Stimulated activated memory B cell treated with anti-CD40 and anti-IgM and Interleukin-4, amounts not matched to agents 10 μg/mL and 1 μg/mL and 100 μg/mL, for 72 hours (primary cell): ENCODE data around the gene MUTYH.

Source experiments
- ATAC-seq: fragments of 150-1000 bp; cut with Tn5 transposase; 2 replicates; pipeline ENCODE4 v1.10.0; 2021
- H3K27ac Mint-ChIP-seq: one replicate; pipeline ENCODE4 v1.8.0; 2022; ENCODE audit warnings: mild to moderate bottlenecking, mixed read lengths
- H3K27me3 Mint-ChIP-seq: one replicate; pipeline ENCODE4 v1.8.0; 2022; ENCODE audit warnings: mixed read lengths
- H3K36me3 Mint-ChIP-seq: one replicate; pipeline ENCODE4 v1.8.0; 2022; ENCODE audit warnings: mixed read lengths
- H3K4me1 Mint-ChIP-seq: one replicate; pipeline ENCODE4 v1.8.0; 2022; ENCODE audit warnings: mixed read lengths
- H3K4me3 Mint-ChIP-seq: one replicate; pipeline ENCODE4 v1.8.0; 2022; ENCODE audit warnings: mild to moderate bottlenecking, moderate library complexity, mixed read lengths
- H3K9me3 Mint-ChIP-seq: one replicate; pipeline ENCODE4 v1.8.0; 2022; ENCODE audit warnings: mixed read lengths

MUTYH gene

DNA sequence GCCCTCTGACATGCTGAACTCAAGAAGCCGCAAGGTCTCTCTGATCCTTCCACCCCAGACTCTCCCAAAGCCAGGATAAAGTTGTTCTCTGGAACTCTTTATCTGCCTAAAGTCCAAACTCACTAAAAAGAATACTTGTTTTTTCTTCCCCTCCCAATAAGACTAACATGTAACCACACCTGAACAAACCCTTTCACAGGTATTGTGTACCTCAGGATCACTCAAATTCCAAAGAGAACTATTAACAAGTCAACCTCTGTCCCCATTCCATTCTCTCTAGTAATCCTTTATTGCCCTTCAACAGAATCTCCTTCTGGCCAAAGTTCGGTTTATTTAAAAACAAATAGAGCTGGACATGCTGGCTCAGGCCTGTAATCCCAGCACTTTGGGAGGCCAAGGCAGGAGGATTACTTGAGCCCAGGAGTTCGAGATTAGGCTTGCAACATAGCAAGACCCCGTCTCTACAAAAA is 4.3 kb downstream of the MUTYH start:
- Mint-ChIP-seq H3K9me3 (no peaks in the 10 kb centered on the region), H3K4me3 (no peak overlapping the region), H3K27ac (peak overlapping the region; percentile 12), H3K36me3 (peaks cover 19% of the 10 kb centered on the region), H3K4me1 (peaks cover 44% of the 10 kb centered on the region), H3K27me3 (no peaks in the 10 kb centered on the region)
- ATAC-seq: no peak

DNA sequence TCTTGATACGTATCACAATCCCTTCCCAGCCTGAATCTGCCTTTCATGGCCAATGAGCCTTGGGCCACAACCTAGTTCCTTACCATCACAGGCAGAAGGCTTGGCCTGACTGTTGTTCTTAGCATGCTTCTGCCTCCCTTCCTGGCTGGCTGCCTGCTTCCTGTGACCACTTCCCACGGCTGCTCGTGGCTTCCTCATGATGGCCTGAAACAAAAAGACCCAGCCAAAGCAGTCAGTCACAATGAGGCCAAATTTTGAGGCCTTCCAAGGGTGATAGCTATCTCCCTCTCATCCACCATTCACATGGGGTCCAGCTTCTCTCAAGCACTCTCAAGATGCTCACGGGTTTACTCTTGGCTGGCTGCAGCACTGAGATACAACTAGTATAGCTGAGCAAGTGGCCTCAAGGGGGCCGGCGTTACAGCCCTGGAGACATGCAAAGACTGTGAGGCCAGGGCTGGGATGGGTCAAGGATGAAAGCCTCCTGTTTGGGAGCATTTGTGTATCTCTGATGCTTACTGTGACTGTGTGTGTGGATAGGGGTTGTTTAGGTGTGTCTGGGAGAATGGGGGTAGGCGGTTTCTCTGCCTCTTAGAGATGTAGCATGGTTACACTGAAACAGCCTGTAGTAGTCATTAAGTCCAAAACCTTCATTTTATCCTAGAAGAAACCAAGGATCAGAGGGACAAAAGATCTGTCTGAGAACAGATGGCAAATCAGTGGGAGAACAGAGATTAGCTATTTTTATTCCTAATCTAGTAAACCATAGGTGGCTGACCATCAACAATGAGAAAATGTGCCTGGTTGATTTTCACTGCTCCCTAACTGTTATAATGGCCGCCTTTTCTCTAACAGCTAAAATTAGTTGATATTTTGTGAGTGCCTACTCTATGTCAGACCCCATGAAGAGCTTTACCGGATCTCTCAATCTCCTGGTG is 5.7 kb downstream of the MUTYH start:
- H3K27ac Mint-ChIP-seq: no peak overlapping the region
- H3K4me3 Mint-ChIP-seq: no peak overlapping the region
- peaks cover 27% of the 10 kb centered on the region for H3K36me3 Mint-ChIP-seq
- no peak for ATAC-seq
- H3K27me3 Mint-ChIP-seq: no peaks in the 10 kb centered on the region
- H3K9me3 Mint-ChIP-seq: no peaks in the 10 kb centered on the region
- H3K4me1 Mint-ChIP-seq: peaks cover 34% of the 10 kb centered on the region

DNA sequence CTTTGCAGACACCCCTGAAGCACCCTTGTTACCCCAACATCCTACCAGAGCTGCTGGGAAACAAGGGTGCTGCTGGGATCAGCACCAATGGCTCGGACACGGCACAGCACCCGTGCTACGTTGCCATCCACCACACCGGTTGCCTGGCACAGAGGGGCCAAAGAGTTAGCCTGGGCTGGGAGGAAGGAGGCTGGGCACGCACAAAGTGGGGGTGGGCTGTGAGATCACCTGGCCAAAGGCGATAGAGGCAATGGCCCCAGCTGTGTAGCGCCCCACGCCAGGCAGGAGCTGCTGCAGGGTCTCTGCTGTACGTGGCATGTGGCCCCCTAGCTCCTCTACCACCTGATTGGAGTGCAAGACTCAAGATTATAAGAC is 7.9 kb downstream of the MUTYH start:
- Mint-ChIP-seq H3K27ac (no peak overlapping the region), H3K27me3 (no peaks in the 10 kb centered on the region), H3K36me3 (peaks cover 20% of the 10 kb centered on the region), H3K4me3 (no peak overlapping the region), H3K4me1 (peaks cover 31% of the 10 kb centered on the region), H3K9me3 (no peaks in the 10 kb centered on the region)
- ATAC-seq: no peak

DNA sequence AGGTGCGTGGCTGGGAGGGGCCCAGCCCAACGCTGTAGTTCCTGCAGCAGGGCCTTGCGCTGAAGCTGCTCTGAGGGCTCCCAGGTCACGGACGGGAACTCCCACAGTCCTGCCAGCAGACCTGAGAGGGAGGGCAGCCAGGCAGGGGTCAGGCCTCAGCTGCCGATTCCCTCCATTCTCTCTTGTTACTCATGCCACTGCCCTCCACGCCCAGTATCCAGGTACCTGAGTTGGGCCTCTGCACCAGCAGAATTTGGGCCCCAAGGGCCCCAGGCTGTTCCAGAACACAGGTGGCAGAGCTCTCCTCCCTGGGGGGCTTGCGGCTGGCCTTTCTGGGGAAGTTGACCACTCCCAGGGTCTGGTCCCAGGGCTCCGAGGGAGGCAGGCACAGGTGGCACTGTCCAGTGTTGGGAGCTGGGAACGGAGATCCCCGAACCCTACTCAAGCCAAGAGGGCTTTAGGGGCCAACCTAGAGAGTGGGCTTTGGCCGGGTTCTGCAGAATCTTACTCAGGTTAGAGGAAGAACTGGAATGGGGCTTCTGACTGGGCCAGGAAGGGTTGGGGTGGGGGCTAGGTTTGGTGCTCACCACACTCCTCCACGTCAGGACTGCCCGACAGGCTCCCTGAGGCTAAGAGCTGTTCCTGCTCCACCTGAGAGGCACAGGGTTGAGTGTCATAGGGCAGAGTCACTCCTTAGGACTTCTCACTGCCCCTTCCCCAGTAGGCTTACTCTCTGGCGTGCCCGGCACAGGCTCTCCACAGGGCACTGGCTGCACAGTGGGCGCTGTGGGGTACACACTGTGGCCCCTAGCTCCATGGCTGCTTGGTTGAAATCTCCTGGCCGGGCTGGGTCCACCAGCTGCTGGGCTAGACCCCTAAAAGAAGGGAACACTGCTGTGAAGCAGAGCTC is 8.5 kb downstream of the MUTYH start:
- Mint-ChIP-seq H3K27me3 (no peaks in the 10 kb centered on the region), H3K27ac (no peak overlapping the region), H3K9me3 (no peaks in the 10 kb centered on the region), H3K36me3 (peaks cover 20% of the 10 kb centered on the region), H3K4me3 (no peak overlapping the region), H3K4me1 (peaks cover 31% of the 10 kb centered on the region)
- ATAC-seq: no peak

DNA sequence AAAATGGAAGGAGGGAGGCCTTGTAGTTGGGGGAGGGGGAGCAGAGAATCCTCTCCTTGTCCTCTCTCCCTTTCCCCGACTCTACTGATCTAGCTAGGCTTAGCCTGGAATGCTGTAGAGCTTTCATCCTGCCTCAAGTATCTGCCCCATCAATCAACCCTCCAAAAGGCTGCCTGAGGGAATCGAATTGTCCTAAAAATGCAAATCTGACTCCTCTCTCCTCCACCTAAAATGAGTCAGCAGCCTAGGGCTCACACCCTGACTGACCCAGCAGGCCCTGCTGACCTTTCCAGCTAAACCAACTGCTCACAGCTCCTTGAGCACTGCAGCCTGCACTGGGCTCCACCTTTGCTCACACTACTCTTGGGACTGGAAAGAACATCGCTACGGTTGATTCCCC is 10.8 kb downstream of the MUTYH start:
- Mint-ChIP-seq H3K9me3 (no peaks in the 10 kb centered on the region), H3K4me1 (peaks cover 20% of the 10 kb centered on the region), H3K36me3 (peaks cover 17% of the 10 kb centered on the region), H3K27ac (no peak overlapping the region), H3K27me3 (no peaks in the 10 kb centered on the region), H3K4me3 (no peak overlapping the region)
- no peak for ATAC-seq

DNA sequence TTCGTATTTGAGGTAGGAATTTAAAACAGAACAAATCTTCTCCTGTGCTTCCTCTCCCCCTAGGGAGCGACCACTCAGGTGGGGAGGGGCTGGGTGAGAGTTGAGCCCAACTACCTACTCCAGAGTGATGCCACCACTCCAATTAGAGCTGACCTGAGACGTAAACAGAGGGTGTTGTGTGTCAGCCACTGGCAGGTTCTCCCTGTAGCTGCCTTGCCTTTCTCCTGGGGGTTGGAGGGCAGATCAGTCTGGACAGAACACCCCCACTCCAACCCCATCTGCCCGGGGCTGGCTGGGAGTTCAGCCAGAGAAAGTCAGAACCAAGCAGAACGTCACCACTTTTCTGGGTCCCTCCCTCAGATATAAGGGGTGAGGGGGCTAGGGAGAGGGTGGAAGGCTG is 11.6 kb downstream of the MUTYH start:
- Mint-ChIP-seq H3K4me1 (peaks cover 15% of the 10 kb centered on the region), H3K36me3 (peaks cover 12% of the 10 kb centered on the region), H3K4me3 (peak overlapping the region; percentile 28), H3K9me3 (no peaks in the 10 kb centered on the region), H3K27me3 (no peaks in the 10 kb centered on the region), H3K27ac (no peak overlapping the region)
- ATAC-seq: no peak

DNA sequence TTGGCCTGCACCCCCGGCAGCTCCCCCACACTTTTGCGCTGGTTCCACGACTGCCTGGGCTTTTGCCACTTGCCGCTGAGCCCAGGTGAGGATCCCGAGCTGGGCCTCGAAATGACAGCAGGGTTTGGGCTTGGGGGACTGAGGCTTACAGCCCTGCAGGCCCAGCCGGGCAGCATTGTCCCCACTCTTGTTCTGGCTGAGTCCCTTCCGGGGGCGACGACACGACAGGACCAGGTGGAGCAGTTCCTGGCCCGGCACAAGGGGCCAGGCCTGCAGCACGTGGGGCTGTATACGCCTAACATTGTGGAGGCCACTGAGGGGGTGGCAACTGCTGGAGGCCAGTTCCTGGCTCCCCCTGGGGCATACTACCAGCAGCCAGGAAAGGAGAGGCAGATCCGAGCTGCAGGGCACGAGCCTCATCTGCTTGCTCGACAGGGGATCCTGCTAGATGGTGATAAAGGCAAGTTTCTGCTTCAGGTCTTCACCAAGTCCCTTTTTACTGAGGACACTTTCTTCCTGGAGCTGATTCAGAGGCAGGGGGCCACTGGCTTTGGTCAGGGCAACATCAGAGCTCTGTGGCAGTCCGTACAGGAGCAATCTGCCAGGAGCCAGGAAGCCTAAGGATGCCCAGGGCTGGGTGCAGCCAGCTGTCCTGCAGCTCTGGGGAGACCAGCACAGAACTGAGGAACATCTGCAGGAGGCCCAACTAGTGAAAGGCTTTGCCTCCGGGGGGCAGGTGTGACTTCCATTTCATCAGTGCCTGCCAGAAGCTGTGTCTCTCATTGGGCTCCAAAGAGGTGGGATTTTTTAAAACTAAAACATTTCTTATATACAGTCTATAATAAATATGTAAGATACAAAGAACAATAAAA is 12.4 kb downstream of the MUTYH start:
- Mint-ChIP-seq H3K36me3 (peaks cover 12% of the 10 kb centered on the region), H3K9me3 (no peaks in the 10 kb centered on the region), H3K27me3 (no peaks in the 10 kb centered on the region), H3K4me1 (peaks cover 15% of the 10 kb centered on the region), H3K27ac (peak overlapping the region; percentile 75), H3K4me3 (peak overlapping the region; percentile 82)
- no peak for ATAC-seq

DNA sequence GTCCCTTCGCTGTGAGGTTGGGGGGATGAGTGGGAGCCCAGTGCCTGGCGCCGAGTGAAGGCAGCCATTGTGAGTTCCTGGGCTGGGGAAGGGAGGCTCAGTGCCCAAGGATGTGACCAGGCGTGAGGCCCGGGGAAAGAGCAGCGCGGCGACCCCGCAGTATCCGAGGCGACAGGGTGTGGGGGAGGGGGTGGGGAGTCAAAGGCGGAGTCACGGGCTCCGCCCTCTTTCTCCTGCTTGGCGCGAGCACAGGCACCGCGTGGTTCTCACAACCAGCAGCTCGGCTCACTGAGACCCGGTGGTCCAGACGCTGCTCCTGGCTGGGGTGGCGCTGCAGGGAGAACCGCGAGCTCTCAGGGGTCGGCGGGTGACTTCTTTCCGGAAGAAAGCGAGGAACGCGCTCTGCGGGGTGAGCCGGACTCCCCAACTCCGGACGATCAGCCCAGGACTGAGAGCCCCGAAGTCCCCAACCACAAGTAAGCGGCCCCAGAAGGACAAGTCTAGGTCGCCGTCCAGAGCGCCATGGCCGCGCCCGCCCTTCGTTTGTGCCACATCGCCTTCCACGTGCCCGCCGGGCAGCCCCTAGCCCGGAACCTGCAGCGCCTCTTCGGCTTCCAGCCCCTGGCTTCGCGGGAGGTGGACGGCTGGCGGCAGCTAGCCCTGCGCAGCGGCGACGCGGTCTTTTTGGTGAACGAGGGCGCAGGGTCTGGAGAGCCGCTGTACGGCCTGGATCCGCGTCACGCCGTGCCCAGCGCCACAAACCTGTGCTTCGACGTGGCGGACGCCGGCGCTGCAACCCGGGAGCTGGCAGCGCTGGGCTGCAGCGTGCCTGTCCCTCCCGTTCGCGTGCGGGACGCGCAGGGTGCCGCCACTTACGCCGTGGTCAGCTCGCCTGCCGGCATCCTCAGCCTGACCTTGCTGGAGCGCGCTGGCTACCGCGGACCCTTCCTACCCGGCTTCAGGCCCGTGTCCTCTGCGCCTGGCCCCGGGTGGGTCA is 13.3 kb downstream of the MUTYH start, which contains the start of gene HPDL:
TSS of gene HPDL (plus strand) at position 269 of the 997 bp plus-strand sequence. CDS start at position 523, 254 bp downstream.
- peak within 1 kb of the TSS; percentile 82 for H3K4me3 Mint-ChIP-seq
- ATAC-seq: peak; percentile 87
- H3K4me1 Mint-ChIP-seq: peaks cover 16% of the 10 kb centered on the region
- H3K9me3 Mint-ChIP-seq: no peaks in the 10 kb centered on the region
- peak within 1 kb of the TSS; percentile 75 for H3K27ac Mint-ChIP-seq
- peaks cover 12% of the 10 kb centered on the region for H3K36me3 Mint-ChIP-seq
- no peaks in the 10 kb centered on the region for H3K27me3 Mint-ChIP-seq

DNA sequence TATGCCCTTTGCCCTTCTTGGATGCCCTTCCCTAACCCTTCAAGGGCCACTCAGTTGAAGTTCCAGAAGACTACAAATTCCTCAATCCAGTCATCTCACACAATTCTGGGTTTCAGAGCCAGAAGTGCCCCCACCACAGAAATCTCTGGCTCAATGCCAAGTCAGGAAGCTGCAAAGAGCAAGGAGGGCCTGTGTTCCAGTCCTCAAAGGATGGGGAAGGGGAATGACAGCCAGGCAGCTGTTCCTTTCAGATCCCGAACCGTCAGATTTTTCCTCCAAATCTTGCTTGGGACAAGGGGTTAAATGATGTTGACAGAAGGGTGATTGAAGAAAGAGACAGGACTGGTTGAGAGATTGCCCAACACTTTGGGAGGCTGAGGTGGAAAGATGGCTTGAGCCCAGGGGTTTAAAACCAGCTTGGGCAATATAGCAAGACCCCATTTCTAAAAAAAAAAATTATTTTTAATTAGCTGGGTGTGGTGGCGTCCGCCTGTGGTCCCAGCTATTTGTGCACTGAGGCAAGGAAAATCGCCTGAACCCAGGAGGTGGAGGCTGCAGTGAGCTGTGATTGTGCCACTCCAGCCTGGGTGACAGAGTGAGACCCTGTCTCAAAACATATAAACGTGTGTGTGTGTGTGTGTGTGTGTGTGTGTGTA is 14.3 kb downstream of the MUTYH start:
- Mint-ChIP-seq H3K9me3 (no peaks in the 10 kb centered on the region), H3K27me3 (no peaks in the 10 kb centered on the region), H3K4me3 (peak overlapping the region; percentile 82), H3K4me1 (peaks cover 22% of the 10 kb centered on the region), H3K27ac (peak overlapping the region; percentile 75), H3K36me3 (peaks cover 12% of the 10 kb centered on the region)
- ATAC-seq: no peak

DNA sequence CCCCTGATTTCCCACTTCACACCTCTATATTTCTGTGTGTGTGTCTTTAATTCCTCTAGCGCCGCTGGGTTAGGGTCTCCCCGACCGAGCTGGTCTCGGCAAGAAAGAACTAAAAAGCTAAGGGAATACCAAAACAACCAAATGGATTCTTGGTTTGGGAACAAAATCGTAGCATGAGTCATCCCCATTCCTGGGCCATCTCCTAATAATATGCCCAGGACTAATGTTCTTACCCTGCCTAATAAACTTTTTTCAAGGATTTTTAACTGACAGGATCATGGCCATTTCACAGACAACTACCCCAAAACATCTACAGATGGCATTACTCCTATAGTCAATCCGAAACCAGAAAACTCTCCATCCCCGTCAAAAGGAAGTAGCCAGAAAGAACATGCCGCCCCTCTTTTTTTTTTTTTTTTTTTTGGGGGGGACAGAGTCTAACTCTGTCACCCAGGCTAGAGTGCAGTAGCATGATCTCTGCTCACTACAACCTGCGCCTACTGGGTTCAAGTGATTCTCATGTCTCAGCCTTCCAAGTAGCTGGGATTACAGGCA is 17.7 kb downstream of the MUTYH start:
- H3K27me3 Mint-ChIP-seq: no peaks in the 10 kb centered on the region
- no peak for ATAC-seq
- H3K36me3 Mint-ChIP-seq: no peaks in the 10 kb centered on the region
- no peak overlapping the region for H3K27ac Mint-ChIP-seq
- no peak overlapping the region for H3K4me3 Mint-ChIP-seq
- no peaks in the 10 kb centered on the region for H3K9me3 Mint-ChIP-seq
- H3K4me1 Mint-ChIP-seq: peaks cover 8% of the 10 kb centered on the region

DNA sequence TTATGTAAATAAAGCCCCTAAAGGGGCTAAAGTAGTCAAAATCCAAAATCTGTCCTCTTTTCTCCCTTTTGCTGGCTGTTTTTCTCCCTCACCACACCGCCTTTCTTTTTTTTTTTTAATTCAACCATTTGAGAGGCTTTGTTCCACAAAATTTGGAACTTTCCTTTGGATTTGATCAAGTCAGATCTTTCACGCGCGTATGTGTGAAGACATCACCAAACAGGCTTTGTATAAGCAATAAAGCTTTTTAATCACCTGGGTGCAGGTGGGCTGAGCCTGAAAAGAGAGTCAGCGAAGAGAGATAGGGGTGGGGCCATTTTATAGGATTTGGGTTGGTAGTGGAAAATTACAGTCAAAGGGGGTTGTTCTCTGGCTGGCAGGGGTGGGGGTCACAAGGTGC is 18.8 kb downstream of the MUTYH start:
- H3K27me3 Mint-ChIP-seq: no peaks in the 10 kb centered on the region
- no peak overlapping the region for H3K27ac Mint-ChIP-seq
- H3K4me3 Mint-ChIP-seq: no peak overlapping the region
- peaks cover 7% of the 10 kb centered on the region for H3K4me1 Mint-ChIP-seq
- no peak for ATAC-seq
- no peaks in the 10 kb centered on the region for H3K9me3 Mint-ChIP-seq
- no peaks in the 10 kb centered on the region for H3K36me3 Mint-ChIP-seq

DNA sequence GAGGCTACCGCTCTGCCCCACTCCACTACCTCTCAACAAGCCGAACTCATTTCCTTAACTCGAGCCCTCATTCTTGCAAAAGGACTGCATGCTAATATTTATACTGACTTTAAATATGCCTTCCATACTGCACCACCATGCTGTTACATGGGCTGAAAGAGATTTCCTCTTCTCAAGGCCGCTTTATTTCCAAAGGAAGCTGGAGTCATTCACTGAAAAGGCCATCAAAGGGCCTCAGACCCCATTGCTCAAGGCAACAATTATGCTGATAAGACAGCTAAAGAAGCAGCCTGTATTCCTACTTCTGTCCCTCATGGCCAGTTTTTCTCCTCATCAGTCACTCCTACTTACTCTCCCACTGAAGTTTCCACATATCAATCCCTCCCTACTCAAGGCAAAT is 20.5 kb downstream of the MUTYH start:
- peaks cover 7% of the 10 kb centered on the region for H3K4me1 Mint-ChIP-seq
- H3K9me3 Mint-ChIP-seq: no peaks in the 10 kb centered on the region
- no peak overlapping the region for H3K4me3 Mint-ChIP-seq
- no peaks in the 10 kb centered on the region for H3K27me3 Mint-ChIP-seq
- no peak overlapping the region for H3K27ac Mint-ChIP-seq
- no peaks in the 10 kb centered on the region for H3K36me3 Mint-ChIP-seq
- no peak for ATAC-seq

DNA sequence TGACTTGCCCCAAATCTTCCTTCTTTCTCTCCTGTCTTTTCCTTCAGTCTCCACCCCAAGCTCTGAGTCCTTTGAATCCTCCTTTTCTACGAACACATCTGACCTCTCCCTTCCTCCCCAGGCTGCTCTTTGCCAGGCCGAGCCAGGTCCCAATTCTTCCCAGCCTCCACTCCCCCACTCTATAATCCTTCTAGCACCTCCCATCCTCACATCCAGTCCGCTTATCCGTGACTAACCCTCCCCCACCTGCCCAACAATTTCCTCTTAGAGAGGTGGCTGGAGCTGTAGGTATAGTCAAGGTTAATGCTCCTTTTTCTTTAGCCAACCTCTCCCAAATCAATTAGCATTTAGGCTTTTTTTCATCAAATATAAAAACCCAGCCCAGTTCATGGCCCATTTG is 23.1 kb downstream of the MUTYH start:
- H3K36me3 Mint-ChIP-seq: no peaks in the 10 kb centered on the region
- H3K9me3 Mint-ChIP-seq: no peaks in the 10 kb centered on the region
- H3K27me3 Mint-ChIP-seq: no peaks in the 10 kb centered on the region
- H3K4me1 Mint-ChIP-seq: peaks cover 7% of the 10 kb centered on the region
- no peak for ATAC-seq
- H3K4me3 Mint-ChIP-seq: no peak overlapping the region
- H3K27ac Mint-ChIP-seq: no peak overlapping the region
